GM19193 (cell line): ENCODE data around the gene CMIP.

Experiments used
- POLR2A ChIP-seq: IDR thresholded peaks from 4 replicates; pipeline ENCODE4 v1.6.1; 2011; ENCODE audit not compliant: insufficient read depth, insufficient read length; ENCODE audit errors: extremely low read depth

Gene CMIP

GRCh38 chr16:81415751-81416150, 28.9 kb upstream of the CMIP start:
- TF ChIP-seq POLR2A, result no peak

GRCh38 chr16:81416749-81417148, 27.9 kb upstream of the CMIP start:
- TF ChIP-seq POLR2A, result no peak

DNA sequence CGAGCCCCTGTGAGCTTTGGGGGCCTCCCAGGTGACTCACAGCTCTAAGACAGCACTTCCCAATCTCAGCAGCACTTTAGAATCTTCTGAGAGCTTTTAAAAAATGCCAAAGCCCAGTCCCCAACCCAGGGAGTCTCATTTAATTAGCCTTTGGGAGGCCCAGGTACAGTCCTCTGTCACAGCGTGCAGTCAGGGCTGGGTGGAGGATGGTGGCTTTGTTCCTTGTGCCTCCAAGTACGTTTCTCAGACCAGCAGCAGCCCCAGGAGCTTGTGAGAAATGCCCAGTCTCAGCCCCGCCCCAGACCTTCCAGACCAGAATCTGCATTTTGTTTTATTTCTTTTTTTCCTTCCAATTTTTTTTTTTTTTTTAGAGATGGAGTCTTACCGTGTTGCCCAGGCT, 27.4 kb upstream of the CMIP start:
- TF ChIP-seq POLR2A, result no peak

DNA sequence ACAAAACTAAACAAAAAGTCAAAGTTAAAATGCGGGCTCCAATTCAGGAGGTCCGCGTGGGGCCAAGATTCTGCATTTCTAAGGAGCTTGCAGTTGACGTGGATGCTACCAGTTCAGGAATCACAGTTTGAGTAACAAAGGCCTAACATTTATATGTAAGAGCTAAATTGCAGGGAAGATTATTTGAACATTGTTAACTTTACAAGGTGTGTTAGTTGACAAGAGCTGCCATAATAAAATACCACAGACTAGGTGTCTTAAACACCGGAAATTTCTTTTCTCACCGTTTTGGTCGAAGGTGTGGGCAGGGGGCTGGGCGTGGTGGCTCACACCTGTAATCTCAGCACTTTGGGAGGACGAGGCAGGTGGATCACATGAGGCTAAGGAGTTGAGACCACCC, 24.8 kb upstream of the CMIP start:
- no peak for TF ChIP-seq POLR2A

GRCh38 chr16:81421126-81421525, 23.5 kb upstream of the CMIP start:
- TF ChIP-seq POLR2A, result no peak

- TF ChIP-seq POLR2A, result no peak
Measured at GRCh38 chr16:81421536-81421935, 23.1 kb upstream of the CMIP start.

DNA sequence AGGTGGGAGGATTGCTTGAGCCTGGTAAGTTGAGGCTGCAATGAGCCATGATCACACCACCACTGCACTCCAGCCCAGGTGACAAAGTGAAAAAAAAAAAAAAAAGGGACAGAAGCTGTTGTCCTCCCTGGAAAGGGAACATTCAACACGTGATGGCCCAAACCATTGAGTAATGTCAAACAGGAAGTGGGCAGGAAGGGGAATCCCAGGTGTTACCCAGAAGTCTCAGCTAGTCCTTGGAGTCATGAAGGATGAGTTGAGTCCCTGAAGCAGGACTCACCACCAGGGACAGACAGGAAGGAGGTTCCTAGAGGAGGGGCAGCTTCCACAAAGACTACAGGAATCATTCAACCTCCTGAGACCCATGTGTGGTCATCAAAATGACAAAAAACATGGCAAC, 19.8 kb upstream of the CMIP start:
- TF ChIP-seq POLR2A, result no peak

DNA sequence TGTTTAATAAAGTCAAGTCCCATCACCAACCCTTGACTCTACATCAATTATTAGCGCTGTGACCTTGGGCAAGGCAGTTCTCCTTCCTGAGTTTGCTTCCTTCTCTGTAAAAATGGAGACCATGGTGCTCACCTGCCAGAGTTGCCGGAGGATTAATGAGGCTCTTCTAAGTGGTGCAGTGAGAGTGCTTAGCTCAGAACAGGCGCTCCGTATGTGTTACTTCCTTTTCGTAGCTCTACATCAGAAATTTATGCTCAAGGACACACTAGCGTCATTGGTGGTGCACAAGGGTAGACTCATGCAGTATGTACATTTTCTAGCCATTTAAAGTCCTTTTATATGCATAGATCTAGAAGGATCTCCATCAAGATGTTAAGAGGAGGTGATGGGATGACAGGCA, 17.4 kb upstream of the CMIP start:
- TF ChIP-seq POLR2A, result no peak

DNA sequence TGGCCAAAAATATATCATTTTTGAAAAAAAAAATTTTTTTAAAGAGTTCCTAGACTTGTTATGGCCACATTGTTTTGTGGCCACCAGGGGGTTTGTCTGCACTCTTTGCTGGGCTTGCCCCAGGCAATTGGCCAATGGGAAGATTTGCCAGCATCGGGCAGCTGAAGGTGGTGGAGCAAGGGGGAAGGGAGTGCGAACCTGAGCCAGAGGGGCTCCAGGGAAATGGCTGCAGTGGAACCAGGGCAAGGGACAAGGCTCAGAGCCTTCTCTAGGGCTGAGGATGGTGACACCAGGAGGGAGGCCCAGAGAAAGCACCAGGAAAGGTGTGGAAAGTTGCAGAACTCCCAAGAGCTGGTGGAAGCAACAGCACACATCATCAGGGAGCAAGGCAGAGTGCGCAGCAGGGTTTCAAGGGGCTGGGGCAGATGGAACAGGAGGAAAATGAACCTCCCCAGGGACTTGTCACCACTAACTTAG, 15.5 kb upstream of the CMIP start:
- no peak for TF ChIP-seq POLR2A

DNA sequence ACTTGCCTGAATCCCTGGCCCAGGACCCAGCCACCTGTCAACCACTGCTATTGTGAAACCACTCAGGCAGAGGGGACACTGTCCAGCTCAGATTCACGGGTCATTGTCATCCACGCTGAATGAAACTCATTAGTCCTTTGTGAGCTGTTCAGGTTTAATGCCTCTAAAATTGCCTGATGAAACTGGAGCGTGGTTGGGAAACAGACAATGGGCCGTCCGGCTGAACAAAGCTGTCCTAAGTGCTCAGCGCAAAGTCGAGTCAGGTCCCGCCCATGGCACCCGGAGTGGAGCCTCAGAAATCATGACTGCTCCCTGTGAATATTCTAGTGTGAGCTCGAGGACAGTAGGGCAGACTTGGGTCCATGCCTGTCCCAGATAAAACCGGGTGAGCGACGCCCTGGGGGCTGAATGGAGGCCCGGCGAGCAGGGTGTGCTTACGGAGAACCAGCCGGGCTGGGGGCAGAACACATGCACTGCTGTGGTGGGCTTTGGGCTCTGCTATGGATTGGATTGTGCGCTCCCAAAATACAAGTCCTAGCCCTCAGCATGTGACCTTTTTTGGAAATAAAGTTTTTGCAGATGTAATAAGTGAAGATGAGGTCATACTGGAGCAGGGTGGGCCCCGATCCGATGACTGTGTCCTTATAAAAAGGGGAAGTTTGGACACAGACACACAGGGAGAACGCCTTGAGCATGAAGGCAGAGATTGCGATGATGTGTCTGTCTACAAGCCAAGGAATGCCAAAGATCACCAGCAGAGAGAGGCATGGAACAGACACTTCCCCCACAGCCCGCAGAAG, 12.9 kb upstream of the CMIP start:
- TF ChIP-seq POLR2A, result no peak

GRCh38 chr16:81432937-81433557, 11.6 kb upstream of the CMIP start:
- TF ChIP-seq POLR2A, result no peak

GRCh38 chr16:81435103-81435502, 9.5 kb upstream of the CMIP start:
- TF ChIP-seq POLR2A, result no peak

DNA sequence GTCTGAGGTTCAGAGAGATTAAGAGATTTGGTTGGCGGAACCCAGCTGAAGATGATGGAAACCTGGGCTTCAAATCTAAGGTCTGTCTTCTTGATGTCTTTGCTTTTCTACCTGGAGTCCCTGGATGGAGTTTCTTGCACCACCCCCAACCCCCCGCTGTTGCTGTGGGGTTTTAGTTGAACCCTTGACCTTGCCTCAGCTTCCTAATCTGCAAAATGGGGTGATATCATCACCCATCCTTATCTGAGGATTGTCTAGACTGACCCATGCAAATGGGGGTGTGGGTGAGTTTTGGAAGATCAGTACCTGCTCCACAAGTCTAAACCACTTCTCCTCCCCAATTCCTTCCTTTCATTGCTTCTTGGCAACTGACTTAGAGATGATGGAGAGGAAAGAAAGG, 9.0 kb upstream of the CMIP start:
- no peak for TF ChIP-seq POLR2A

DNA sequence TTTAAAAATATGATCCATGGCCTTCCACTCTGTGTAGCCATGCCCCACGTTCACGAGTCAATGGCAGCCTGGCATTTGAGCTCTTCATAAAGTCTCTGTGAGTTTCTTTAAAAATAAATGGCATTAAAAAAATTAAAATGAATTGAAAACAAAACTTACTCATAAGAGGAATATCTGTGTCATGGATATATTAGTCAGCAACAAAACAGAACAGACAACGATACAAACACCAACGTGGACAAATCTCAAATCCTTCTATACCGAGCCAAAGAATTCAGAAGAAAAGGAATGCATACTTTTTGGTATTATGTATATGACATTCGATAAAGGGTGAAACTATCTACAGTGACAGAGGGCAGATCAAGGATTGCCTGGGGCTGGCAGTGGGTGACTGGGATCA, 8.2 kb upstream of the CMIP start:
- TF ChIP-seq POLR2A, result no peak

GRCh38 chr16:81437865-81438264, 6.7 kb upstream of the CMIP start:
- no peak for TF ChIP-seq POLR2A
